GM13976 (cell line): Measurements from ENCODE around the gene VAT1L.

ENCODE experiments used
- DNase-seq: peaks from one replicate; pipeline ENCODE4 v3.0.0; 2012; ENCODE audit warnings: low spot score
- CTCF ChIP-seq: IDR thresholded peaks from 2 replicates; pipeline ENCODE4 v1.5.1; 2012; ENCODE audit warnings: borderline replicate concordance, mild to moderate bottlenecking; ENCODE audit not compliant: insufficient read depth; ENCODE audit errors: extremely low read depth, missing control alignments, control extremely low read depth
- in situ Hi-C: fragments of 300-500 bp; cut with MboI; formaldehyde crosslinking; loops from one replicate; pipeline ENCODE4 v1.12.0; 2022; ENCODE audit warnings: low sequenced_read_pairs, mixed read lengths, inconsistent platforms; ENCODE audit not compliant: unreplicated experiment

VAT1L gene

GRCh38 chr16:77856438-77857160 lies 68.2 kb downstream of the VAT1L start:
- no peak for DNase-seq
- in situ Hi-C loops = no loop called here
- TF ChIP-seq CTCF = no peak

GRCh38 chr16:77858060-77858459 lies 69.7 kb downstream of the VAT1L start:
- no peak for TF ChIP-seq CTCF
- DNase-seq = no peak
- in situ Hi-C loops = no loop called here

- in situ Hi-C loops = no loop called here
- no peak for TF ChIP-seq CTCF
- DNase-seq = no peak
These were observed 71.3 kb downstream of the VAT1L start for GRCh38 chr16:77859493-77860232.

GRCh38 chr16:77860953-77861352 lies 72.6 kb downstream of the VAT1L start:
- in situ Hi-C loops = no loop called here
- no peak for TF ChIP-seq CTCF

GRCh38 chr16:77863250-77863649 lies 74.9 kb downstream of the VAT1L start:
- DNase-seq = no peak
- TF ChIP-seq CTCF = no peak
- in situ Hi-C loops = no loop called here

More at GRCh38 chr16:77860953-77861352, 72.6 kb downstream of the VAT1L start:
- DNase-seq = no peak

- no peak for DNase-seq
- TF ChIP-seq CTCF = no peak
- in situ Hi-C loops = no loop called here
These were observed 78.4 kb downstream of the VAT1L start for GRCh38 chr16:77866752-77867151.
